NB4 (cell line): ENCODE measurements around the gene SELENOV.

Source experiments
- DNase-seq: peaks from one replicate; pipeline ENCODE4 v3.0.0; 2010; ENCODE audit warnings: low read depth
- H3K4me3 ChIP-seq: one replicate; pipeline ENCODE4 v1.5.1; 2011; ENCODE audit warnings: mild to moderate bottlenecking, low read depth, low read length, moderate library complexity
- MAX ChIP-seq: IDR thresholded peaks from 2 replicates; pipeline ENCODE4 v1.6.1; 2011; ENCODE audit warnings: low read depth, low read length
- MYC ChIP-seq: IDR thresholded peaks from 2 replicates; pipeline ENCODE4 v1.6.1; 2011; ENCODE audit warnings: low read depth, low read length
- POLR2A ChIP-seq: IDR thresholded peaks from 2 replicates; pipeline ENCODE4 v1.6.1; 2011; ENCODE audit warnings: mild to moderate bottlenecking; ENCODE audit not compliant: insufficient read length; ENCODE audit errors: extremely low read depth
- TF ChIP-seq, protein P1 (sequence below): IDR thresholded peaks from one replicate; pipeline ENCODE4 v1.5.1; 2012; ENCODE audit warnings: low read depth, low read length

SELENOV gene

DNA sequence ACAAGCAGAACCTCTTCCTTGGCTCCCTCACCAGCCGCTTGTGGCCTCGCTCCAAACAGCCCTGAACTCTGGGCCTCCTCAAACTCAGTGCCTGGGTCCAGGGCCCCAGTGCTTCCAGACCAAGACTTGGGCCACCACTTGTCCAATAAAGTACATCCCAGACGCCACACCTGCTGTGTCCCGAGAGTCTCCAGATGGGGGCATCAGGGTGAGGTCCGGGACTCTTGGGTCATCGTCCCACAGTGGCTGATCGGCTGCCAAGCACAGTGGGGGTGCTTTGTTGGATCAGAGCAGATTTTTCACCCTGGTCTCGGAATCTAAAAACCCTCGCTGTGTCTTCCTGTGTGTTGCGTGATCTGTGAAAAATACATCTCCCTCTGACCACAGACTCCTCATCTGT, 25.2 kb upstream of the SELENOV start:
- TF ChIP-seq, protein P1, sequence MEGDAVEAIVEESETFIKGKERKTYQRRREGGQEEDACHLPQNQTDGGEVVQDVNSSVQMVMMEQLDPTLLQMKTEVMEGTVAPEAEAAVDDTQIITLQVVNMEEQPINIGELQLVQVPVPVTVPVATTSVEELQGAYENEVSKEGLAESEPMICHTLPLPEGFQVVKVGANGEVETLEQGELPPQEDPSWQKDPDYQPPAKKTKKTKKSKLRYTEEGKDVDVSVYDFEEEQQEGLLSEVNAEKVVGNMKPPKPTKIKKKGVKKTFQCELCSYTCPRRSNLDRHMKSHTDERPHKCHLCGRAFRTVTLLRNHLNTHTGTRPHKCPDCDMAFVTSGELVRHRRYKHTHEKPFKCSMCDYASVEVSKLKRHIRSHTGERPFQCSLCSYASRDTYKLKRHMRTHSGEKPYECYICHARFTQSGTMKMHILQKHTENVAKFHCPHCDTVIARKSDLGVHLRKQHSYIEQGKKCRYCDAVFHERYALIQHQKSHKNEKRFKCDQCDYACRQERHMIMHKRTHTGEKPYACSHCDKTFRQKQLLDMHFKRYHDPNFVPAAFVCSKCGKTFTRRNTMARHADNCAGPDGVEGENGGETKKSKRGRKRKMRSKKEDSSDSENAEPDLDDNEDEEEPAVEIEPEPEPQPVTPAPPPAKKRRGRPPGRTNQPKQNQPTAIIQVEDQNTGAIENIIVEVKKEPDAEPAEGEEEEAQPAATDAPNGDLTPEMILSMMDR: no peak
- TF ChIP-seq MYC (no peak), MAX (no peak)
- H3K4me3 ChIP-seq: no peak overlapping the region
- no peak for DNase-seq

- no peak overlapping the region for H3K4me3 ChIP-seq
- no peak for DNase-seq
- TF ChIP-seq, protein P1: no peak
- TF ChIP-seq POLR2A: no peak
- TF ChIP-seq MYC: no peak
- no peak for TF ChIP-seq MAX
Measured at GRCh38 chr19:39492225-39492624, 22.7 kb upstream of the SELENOV start.

GRCh38 chr19:39492788-39493187, 22.2 kb upstream of the SELENOV start:
- no peak for DNase-seq
- TF ChIP-seq MAX: no peak
- no peak for TF ChIP-seq POLR2A
- TF ChIP-seq MYC: no peak
- TF ChIP-seq, protein P1: no peak
- H3K4me3 ChIP-seq: no peak overlapping the region

DNA sequence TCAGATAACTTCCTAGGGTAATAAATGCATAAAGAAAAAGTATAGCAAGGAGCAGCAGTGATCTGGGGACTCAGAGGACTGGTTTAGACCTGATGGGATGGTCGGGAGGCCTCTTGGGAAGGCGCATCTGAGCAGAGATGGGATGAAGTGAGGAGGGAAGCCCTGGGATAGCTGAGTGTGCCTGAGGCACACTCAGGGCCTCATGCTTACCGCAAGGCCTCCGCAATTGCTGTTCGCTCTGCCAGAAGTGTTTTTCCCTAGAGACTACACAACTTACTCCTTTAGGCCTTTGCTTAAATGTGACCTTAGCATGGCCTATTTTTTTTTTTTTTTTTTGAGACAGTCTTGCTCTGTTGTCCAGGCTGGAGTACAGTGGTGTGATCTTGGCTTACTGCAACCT, 20.3 kb upstream of the SELENOV start:
- no peak overlapping the region for H3K4me3 ChIP-seq
- TF ChIP-seq, protein P1: no peak
- TF ChIP-seq POLR2A (no peak), MAX (no peak), MYC (no peak)
- DNase-seq: no peak

GRCh38 chr19:39496063-39496462, 18.9 kb upstream of the SELENOV start:
- no peak for DNase-seq
- H3K4me3 ChIP-seq: no peak overlapping the region
- TF ChIP-seq MYC: no peak
- TF ChIP-seq, protein P1: no peak
- TF ChIP-seq POLR2A: no peak
- TF ChIP-seq MAX: no peak

DNA sequence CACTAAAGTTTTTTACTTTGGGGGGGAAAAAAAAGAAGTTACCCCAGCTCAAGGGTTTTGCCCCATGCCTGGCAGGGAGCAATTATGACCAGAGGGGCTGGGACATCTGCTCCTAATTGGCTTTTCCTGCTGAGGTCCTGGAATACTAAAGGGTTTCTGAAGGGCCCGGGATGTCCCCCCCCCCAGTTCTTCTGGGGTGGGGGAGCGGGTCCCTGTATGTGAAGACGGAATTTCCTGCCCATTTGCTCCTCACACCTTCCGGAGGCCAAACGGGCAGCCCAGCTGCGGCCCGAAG, 17.3 kb upstream of the SELENOV start:
- no peak for TF ChIP-seq MYC
- TF ChIP-seq POLR2A: no peak
- TF ChIP-seq MAX: no peak
- TF ChIP-seq, protein P1: no peak
- no peak overlapping the region for H3K4me3 ChIP-seq

More for the DNA sequence above, 17.3 kb upstream of the SELENOV start:
- DNase-seq: no peak
